Adrenal gland (tissue), 5 donors: ENCODE measurements around the gene IL1RAPL1.

ENCODE experiments used
- POLR2A ChIP-seq, 2 donors: fragments of 450-650 bp; IDR thresholded peaks; one replicate each; pipeline ENCODE4 v1.6.1; 2017; ENCODE audit warnings: antibody characterized with exemption in 2 of 2, mild to moderate bottlenecking in 2 of 2, moderate library complexity in 1 of 2
- TF ChIP-seq, protein P1 (sequence below), 6 experiments: fragments of 450-650 bp in 4 of 6; fragments of 200-600 bp in 2 of 6; sonication (generic) in 1 of 6; IDR thresholded peaks; 1 replicate in 5 of 6; 2 replicates in 1 of 6; pipeline versions ENCODE4 v1.5.1 to v1.8.0; 2016 to 2021; ENCODE audit warnings: antibody characterized with exemption in 6 of 6, mild to moderate bottlenecking in 2 of 6, moderate library complexity in 1 of 6
- donor health status: DM: no; HTN: no; CAD: no.

- TF ChIP-seq POLR2A (IDR thresholded peaks at IDR 0.05), result no peak
- TF ChIP-seq, protein P1, sequence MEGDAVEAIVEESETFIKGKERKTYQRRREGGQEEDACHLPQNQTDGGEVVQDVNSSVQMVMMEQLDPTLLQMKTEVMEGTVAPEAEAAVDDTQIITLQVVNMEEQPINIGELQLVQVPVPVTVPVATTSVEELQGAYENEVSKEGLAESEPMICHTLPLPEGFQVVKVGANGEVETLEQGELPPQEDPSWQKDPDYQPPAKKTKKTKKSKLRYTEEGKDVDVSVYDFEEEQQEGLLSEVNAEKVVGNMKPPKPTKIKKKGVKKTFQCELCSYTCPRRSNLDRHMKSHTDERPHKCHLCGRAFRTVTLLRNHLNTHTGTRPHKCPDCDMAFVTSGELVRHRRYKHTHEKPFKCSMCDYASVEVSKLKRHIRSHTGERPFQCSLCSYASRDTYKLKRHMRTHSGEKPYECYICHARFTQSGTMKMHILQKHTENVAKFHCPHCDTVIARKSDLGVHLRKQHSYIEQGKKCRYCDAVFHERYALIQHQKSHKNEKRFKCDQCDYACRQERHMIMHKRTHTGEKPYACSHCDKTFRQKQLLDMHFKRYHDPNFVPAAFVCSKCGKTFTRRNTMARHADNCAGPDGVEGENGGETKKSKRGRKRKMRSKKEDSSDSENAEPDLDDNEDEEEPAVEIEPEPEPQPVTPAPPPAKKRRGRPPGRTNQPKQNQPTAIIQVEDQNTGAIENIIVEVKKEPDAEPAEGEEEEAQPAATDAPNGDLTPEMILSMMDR (IDR thresholded peaks at IDR 0.05), result no peak
Measured at GRCh38 chrX:29666366-29666765, 1079.1 kb downstream of the IL1RAPL1 start.
